ENCODE measurements around the gene TBC1D22A. TPM values are rescaled to one million over a fixed set of nuclear protein-coding genes. Genes with fewer than 3 reads are reported as not detected.

Gene TBC1D22A
- total and polyA plus RNA-seq, 2 donors (not counting 3 experiments of a cell fraction or from before 2014, with no cell fraction given): 26.1 to 32.4 TPM

- Histone ChIP-seq H3K4me1 (ENCODE audit: control insufficient read depth, extremely low read depth, insufficient read depth, low read length) (peaks cover 6% of the 10 kb centered on the region), H4K20me1 (replicated peaks; ENCODE audit: control insufficient read depth, extremely low read depth, insufficient read depth, low read length) (no peaks in the 10 kb centered on the region), H3K27me3 (ENCODE audit: control insufficient read depth in 2 of 2, insufficient read depth in 2 of 2, low read length in 2 of 2) (no peaks in the 10 kb centered on the region), H3K9ac (replicated peaks; ENCODE audit: extremely low read depth, insufficient read depth, low read length) (no peak overlapping the region), H3K36me3 (ENCODE audit: control insufficient read depth in 2 of 2, extremely low read depth in 1 of 2, insufficient read depth in 2 of 2, low read length in 2 of 2) (no peaks in the 10 kb centered on the region), H3K4me3 (replicated peaks in 1 of 3; ENCODE audit: insufficient read depth in 1 of 3, low read depth in 1 of 3, low read length in 3 of 3) (no peak overlapping the region), H2AFZ (ENCODE audit: low read depth, low read length) (no peak overlapping the region), H3K9me1 (replicated peaks; ENCODE audit: control insufficient read depth, extremely low read depth, insufficient read depth, low read length) (no peaks in the 10 kb centered on the region), H3K4me2 (ENCODE audit: insufficient read depth, low read length) (no peak overlapping the region), H3K9me3 (replicated peaks; ENCODE audit: control insufficient read depth, insufficient read depth, low read length) (no peaks in the 10 kb centered on the region), H3K79me2 (ENCODE audit: control insufficient read depth, insufficient read depth, low read length) (no peaks in the 10 kb centered on the region), H3K27ac (ENCODE audit: insufficient read depth, low read depth, low read length) (no peak overlapping the region)
- no peak for FAIRE-seq
- BruUV-seq (replicated peaks): no TSS peak
- DNase-seq (ENCODE audit: low read depth, low spot score): no peak
- intact Hi-C loops (cut with micrococcal nuclease): no loop called here
- dilution Hi-C loops (cut with MboI; ENCODE audit: extremely low pct_ligation_motif_present, low sequenced_read_pairs): no loop called here
- TF ChIP-seq JUN (IDR thresholded peaks at IDR 0.05; ENCODE audit: borderline replicate concordance, insufficient read depth, insufficient read length, low read depth) (no peak), MYC (IDR thresholded peaks at IDR 0.05; ENCODE audit: low read depth, low read length) (no peak), FOS (IDR thresholded peaks at IDR 0.05; ENCODE audit: borderline replicate concordance, insufficient read depth, low read length) (no peak), EZH2 (IDR thresholded peaks at IDR 0.05; ENCODE audit: borderline replicate concordance, low read depth, low read length, severe bottlenecking) (no peak), CTCF (IDR thresholded peaks at IDR 0.05; ENCODE audit: extremely low read depth in 1 of 2, insufficient read depth in 1 of 2, low read depth in 1 of 2, low read length in 2 of 2) (no peak), MAX (IDR thresholded peaks at IDR 0.05; ENCODE audit: insufficient read depth, insufficient read length) (no peak), GATA2 (IDR thresholded peaks at IDR 0.05; ENCODE audit: insufficient read depth, insufficient read length, low read depth, low read length) (no peak)
- ChIA-PET POLR2A (no interaction called here), CTCF (no interaction called here)
Observed at GRCh38 chr22:47102648-47103047, 340.2 kb downstream of the TBC1D22A start.
